ENCODE measurements around the gene CLEC2L.

- no peak for TF ChIP-seq CTCF (IDR thresholded peaks at IDR 0.05; ENCODE audit: control extremely low read depth in 1 of 3, insufficient read depth in 1 of 3, low read depth in 1 of 3, low read length in 3 of 3)
- TF ChIP-seq POLR2AphosphoS5 (IDR thresholded peaks at IDR 0.05; ENCODE audit: low read depth, low read length) = no peak
- TF ChIP-seq BCL11A (IDR thresholded peaks at IDR 0.05; ENCODE audit: low read depth in 2 of 2, low read length in 2 of 2) = no peak
- no peak for TF ChIP-seq CEBPB (IDR thresholded peaks at IDR 0.05; ENCODE audit: low read depth, low read length)
- TF ChIP-seq EZH2 (IDR thresholded peaks at IDR 0.05; ENCODE audit: low read depth, low read length, severe bottlenecking) = no peak
- no peak for TF ChIP-seq GTF2F1 (IDR thresholded peaks at IDR 0.05; ENCODE audit: borderline replicate concordance, low read depth, low read length)
- no peak for TF ChIP-seq SAP30 (IDR thresholded peaks at IDR 0.05; ENCODE audit: insufficient read depth, insufficient replicate concordance, low read length)
- no peak for TF ChIP-seq ATF2 (IDR thresholded peaks at IDR 0.05; ENCODE audit: low read length)
- no peak for TF ChIP-seq HDAC2 (IDR thresholded peaks at IDR 0.05; ENCODE audit: borderline replicate concordance in 1 of 2, low read depth in 2 of 2, low read length in 2 of 2)
Observed at GRCh38 chr7:139500770-139501138, 22.7 kb upstream of the CLEC2L start.

All from H1 (cell line).